ENCODE measurements around the gene PAX3.

DNA sequence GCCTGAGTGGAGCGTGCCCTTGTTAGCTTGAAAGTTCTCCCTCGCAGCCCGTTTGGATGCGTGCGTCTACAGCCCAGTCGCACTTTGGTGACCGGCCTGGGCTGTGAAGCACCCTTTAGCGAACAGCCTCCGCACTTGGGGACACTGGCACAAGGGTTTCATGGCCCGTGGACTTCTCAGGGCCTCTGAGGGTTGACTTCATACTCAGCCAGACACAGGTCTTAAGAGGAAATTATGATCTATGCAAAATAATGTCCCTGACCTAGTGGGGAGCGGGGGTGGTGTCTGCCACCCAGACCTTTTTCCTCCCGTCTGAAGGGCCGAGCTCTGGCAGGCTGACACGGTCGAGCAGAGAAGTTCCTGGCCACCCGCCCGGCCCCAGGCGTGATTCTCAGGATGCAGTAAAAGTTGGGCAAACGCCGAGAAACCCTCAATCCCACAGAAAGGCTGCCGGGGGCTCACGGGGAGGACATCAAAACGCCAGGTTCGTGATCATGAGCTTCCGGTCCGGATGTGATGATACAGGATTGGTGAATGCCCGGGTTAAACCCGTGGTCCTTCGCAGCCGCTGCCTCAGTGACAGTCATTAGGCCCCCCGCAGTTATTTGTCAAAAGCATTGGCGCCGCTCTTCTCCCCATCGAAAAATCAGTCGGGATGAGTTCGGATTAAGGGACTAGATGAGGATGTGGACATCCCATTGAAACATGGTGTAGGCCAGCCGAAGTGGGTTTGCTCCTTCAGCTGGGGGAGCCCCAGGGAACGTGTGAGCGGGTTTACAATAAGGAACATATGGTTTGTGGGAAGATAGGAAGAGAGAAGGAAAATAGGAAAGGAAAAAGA is 3.6 kb upstream of the PAX3 start:
- TF ChIP-seq SUZ12 (IDR thresholded peaks at IDR 0.05; ENCODE audit: extremely low read depth, insufficient read depth, insufficient read length) (no peak), ZNF274 (IDR thresholded peaks at IDR 0.05; ENCODE audit: low read depth, low read length) (no peak), YY1 (IDR thresholded peaks at IDR 0.05; ENCODE audit: insufficient read depth, insufficient read length) (no peak)
